C4-2B (cell line): ENCODE results near the gene PASK.

Experiments
- H3K27ac ChIP-seq: fragments of 450-650 bp; 2 replicates; pipeline ENCODE4 v1.5.1; 2017
- CTCF ChIP-seq: fragments of 450-650 bp; conservative IDR thresholded peaks from 2 replicates; pipeline ENCODE4 v1.5.1; 2017; ENCODE audit warnings: mild to moderate bottlenecking
- ZFX ChIP-seq: fragments of 450-650 bp; IDR thresholded peaks from 2 replicates; pipeline ENCODE4 v1.6.1; 2017

The PASK gene

GRCh38 chr2:241116606-241117560, 32.4 kb downstream of the PASK start:
- no peak for TF ChIP-seq CTCF
- TF ChIP-seq ZFX = no peak
- no peak overlapping the region for H3K27ac ChIP-seq

- no peak overlapping the region for H3K27ac ChIP-seq
- TF ChIP-seq ZFX (no peak), CTCF (no peak)
Measured at GRCh38 chr2:241115361-241115760, 33.9 kb downstream of the PASK start.

- no peak overlapping the region for H3K27ac ChIP-seq
- TF ChIP-seq CTCF (no peak), ZFX (no peak)
Measured at GRCh38 chr2:241114836-241115235, 34.4 kb downstream of the PASK start.

- no peak for TF ChIP-seq ZFX
- TF ChIP-seq CTCF = no peak
- no peak overlapping the region for H3K27ac ChIP-seq
Measured at GRCh38 chr2:241112592-241112991, 36.7 kb downstream of the PASK start.

- H3K27ac ChIP-seq = no peak overlapping the region
- TF ChIP-seq CTCF (no peak), ZFX (no peak)
Measured at GRCh38 chr2:241112046-241112445, 37.2 kb downstream of the PASK start.

- TF ChIP-seq CTCF = no peak
- no peak for TF ChIP-seq ZFX
- H3K27ac ChIP-seq = no peak overlapping the region
Measured at GRCh38 chr2:241111440-241111805, 37.8 kb downstream of the PASK start.

GRCh38 chr2:241110607-241111439, 38.4 kb downstream of the PASK start:
- H3K27ac ChIP-seq = no peak overlapping the region
- TF ChIP-seq ZFX (no peak), CTCF (no peak)
